Endodermal cell (in vitro differentiated cells): ENCODE measurements around the gene VAPB. TPM values are rescaled to one million over a fixed set of nuclear protein-coding genes. Genes with fewer than 3 reads are reported as not detected.

Experiments
- DNase-seq: peaks from one replicate; pipeline ENCODE4 v3.0.0-alpha.2; 2017
- H3K27ac ChIP-seq: 2 replicates; pipeline ENCODE4 v1.5.1; 2013; ENCODE audit warnings: mild to moderate bottlenecking, low read depth, low read length, moderate library complexity
- H3K27me3 ChIP-seq: 2 replicates; pipeline ENCODE4 v1.6.1; 2013; ENCODE audit warnings: mild to moderate bottlenecking, low read length, moderate library complexity; ENCODE audit not compliant: insufficient read depth, control insufficient read depth, poor library complexity, severe bottlenecking
- H3K36me3 ChIP-seq: 2 replicates; pipeline ENCODE4 v1.7.0; 2013; ENCODE audit warnings: mild to moderate bottlenecking, low read length, moderate library complexity; ENCODE audit not compliant: control insufficient read depth, insufficient read depth
- H3K4me1 ChIP-seq: one replicate; pipeline ENCODE4 v1.7.0; 2013; ENCODE audit warnings: low read length; ENCODE audit not compliant: control insufficient read depth, insufficient read depth
- H3K4me3 ChIP-seq: 2 replicates; pipeline ENCODE4 v1.5.1; 2013; ENCODE audit warnings: mild to moderate bottlenecking, low read length, moderate library complexity
- H3K9ac ChIP-seq: 2 replicates; pipeline ENCODE4 v1.6.1; 2013; ENCODE audit warnings: mild to moderate bottlenecking, low read length, moderate library complexity; ENCODE audit not compliant: poor library complexity, severe bottlenecking; ENCODE audit errors: extremely low read depth
- H3K9me3 ChIP-seq: 2 replicates; pipeline ENCODE4 v1.6.1; 2013; ENCODE audit warnings: mild to moderate bottlenecking, low read length, moderate library complexity; ENCODE audit not compliant: control insufficient read depth
- H3K27ac Mint-ChIP-seq: 2 replicates; pipeline ENCODE4 v1.8.0; 2020; ENCODE audit warnings: mixed read lengths
- H3K27me3 Mint-ChIP-seq: 2 replicates; pipeline ENCODE4 v1.8.0; 2021; ENCODE audit warnings: mild to moderate bottlenecking, mixed read lengths; ENCODE audit not compliant: insufficient read depth
- H3K36me3 Mint-ChIP-seq: 2 replicates; pipeline ENCODE4 v1.8.0; 2020; ENCODE audit warnings: low read depth, mixed read lengths
- H3K4me1 Mint-ChIP-seq: 2 replicates; pipeline ENCODE4 v1.8.0; 2020; ENCODE audit warnings: mixed read lengths
- H3K4me3 Mint-ChIP-seq: 2 replicates; pipeline ENCODE4 v1.8.0; 2020; ENCODE audit warnings: mild to moderate bottlenecking, moderate library complexity, mixed read lengths
- H3K9me3 Mint-ChIP-seq: 2 replicates; pipeline ENCODE4 v1.8.0; 2020; ENCODE audit warnings: mild to moderate bottlenecking, mixed read lengths
- CTCF ChIP-seq: fragments of 200-600 bp; sonication (generic); conservative IDR thresholded peaks from 2 replicates; pipeline ENCODE4 v1.5.0; 2021; ENCODE audit warnings: antibody characterized with exemption, mild to moderate bottlenecking
- WGBS, 2 experiments: methylation state at CpG; one replicate each; pipeline versions ENCODE4 v1.1.5 to v1.1.7; 2013; ENCODE audit warnings: missing lambda C conversion rate in 2 of 2, mixed read lengths in 1 of 2; ENCODE audit not compliant: insufficient coverage in 1 of 2, insufficient read length in 1 of 2; 5-methylcytosine and 5-hydroxymethylcytosine counted together
- total RNA-seq, 2 donors: library from RNA; stranded (reverse); fragmentation: NEBNext Ultra II Directional in 1 of 2; extraction: Animal tissue kit (Norgen Biotek cat#: 25700) in 1 of 2; gene quantifications; 2 replicates in 1 of 2; 3 replicates in 1 of 2; pipeline ENCODE4 v1.2.1, GENCODE V29; 2021

Gene VAPB
- total RNA-seq, 2 donors from 2014 or later = 47.3 to 47.5 TPM

- H3K9ac ChIP-seq = no peak overlapping the region
- no peak for TF ChIP-seq CTCF
These were observed 72.1 kb downstream of the VAPB start for GRCh38 chr20:58461104-58461503.

GRCh38 chr20:58461899-58462298 is 72.9 kb downstream of the VAPB start:
- Histone ChIP-seq H3K27ac (no peak overlapping the region), H3K27me3 (no peaks in the 10 kb centered on the region), H3K36me3 (no peaks in the 10 kb centered on the region), H3K4me3 (no peak overlapping the region), H3K9me3 (no peaks in the 10 kb centered on the region), H3K4me1 (no peaks in the 10 kb centered on the region), H3K9ac (no peak overlapping the region)
- whole genome bisulfite sequencing, 2 experiments = 94 to 100% methylated on average over 6 of the region's 6 CpGs
- no peak for DNase-seq
- Mint-ChIP-seq H3K36me3 (peaks cover 13% of the 10 kb centered on the region), H3K4me3 (no peak overlapping the region), H3K27me3 (no peaks in the 10 kb centered on the region), H3K9me3 (peaks cover 5% of the 10 kb centered on the region), H3K4me1 (peaks cover 35% of the 10 kb centered on the region), H3K27ac (no peak overlapping the region)
- no peak for TF ChIP-seq CTCF

More at GRCh38 chr20:58461104-58461503, 72.1 kb downstream of the VAPB start:
- Mint-ChIP-seq H3K27me3 (no peaks in the 10 kb centered on the region), H3K4me3 (no peak overlapping the region), H3K27ac (no peak overlapping the region), H3K9me3 (peaks cover 5% of the 10 kb centered on the region), H3K36me3 (peaks cover 13% of the 10 kb centered on the region), H3K4me1 (peaks cover 38% of the 10 kb centered on the region)
- Histone ChIP-seq H3K4me1 (no peaks in the 10 kb centered on the region), H3K27me3 (no peaks in the 10 kb centered on the region), H3K36me3 (no peaks in the 10 kb centered on the region), H3K4me3 (no peak overlapping the region), H3K9me3 (no peaks in the 10 kb centered on the region), H3K27ac (no peak overlapping the region)
- WGBS, 2 experiments = 98 to 99% methylated on average over 13 to 25 of the region's 25 CpGs
- no peak for DNase-seq

GRCh38 chr20:58463256-58463655 is 74.2 kb downstream of the VAPB start:
- Histone ChIP-seq H3K36me3 (no peaks in the 10 kb centered on the region), H3K4me1 (no peaks in the 10 kb centered on the region), H3K27me3 (no peaks in the 10 kb centered on the region), H3K9ac (no peak overlapping the region), H3K9me3 (no peaks in the 10 kb centered on the region), H3K4me3 (no peak overlapping the region), H3K27ac (no peak overlapping the region)
- Mint-ChIP-seq H3K9me3 (peaks cover 5% of the 10 kb centered on the region), H3K27ac (peak overlapping the region; percentile 39), H3K36me3 (peaks cover 13% of the 10 kb centered on the region), H3K4me3 (no peak overlapping the region), H3K27me3 (no peaks in the 10 kb centered on the region), H3K4me1 (peaks cover 33% of the 10 kb centered on the region)
- TF ChIP-seq CTCF = no peak
- DNase-seq = no peak
- 85 to 87% methylated on average over 7 to 10 of the region's 10 CpGs for WGBS, 2 experiments
